Testis (tissue), 3 donors: ENCODE data around the gene SOS2. TPM values are rescaled to one million over a fixed set of nuclear protein-coding genes. Genes with fewer than 3 reads are reported as not detected.

Experiments
- DNase-seq: peaks from one replicate; pipeline ENCODE4 v3.0.0-alpha.2; 2019
- H3K27ac ChIP-seq, 2 donors: fragments of 200-600 bp; sonication (generic); one replicate each; pipeline ENCODE4 v1.5.1; 2019
- H3K27me3 ChIP-seq: fragments of 200-600 bp; sonication (generic); one replicate; pipeline ENCODE4 v1.5.1; 2019
- H3K36me3 ChIP-seq: fragments of 200-600 bp; sonication (generic); one replicate; pipeline ENCODE4 v1.5.1; 2017; ENCODE audit warnings: low read depth; ENCODE audit errors: missing control alignments
- H3K4me1 ChIP-seq: fragments of 200-600 bp; sonication (generic); one replicate; pipeline ENCODE4 v1.5.1; 2019
- H3K4me3 ChIP-seq, 2 donors: fragments of 200-600 bp; sonication (generic); one replicate each; pipeline ENCODE4 v1.5.1; 2017 to 2019
- H3K9me3 ChIP-seq: fragments of 200-600 bp; sonication (generic); one replicate; pipeline ENCODE4 v1.5.1; 2017
- CTCF ChIP-seq, 3 experiments: fragments of 450-650 bp in 2 of 3; fragments of 200-600 bp in 1 of 3; sonication (generic) in 1 of 3; IDR thresholded peaks; one replicate each; pipeline ENCODE4 v1.5.1; 2016 to 2019; ENCODE audit warnings: antibody characterized with exemption in 3 of 3, mild to moderate bottlenecking in 2 of 3, moderate library complexity in 1 of 3
- POLR2A ChIP-seq: fragments of 450-650 bp; IDR thresholded peaks from one replicate; pipeline ENCODE4 v1.6.1; 2017; ENCODE audit warnings: antibody characterized with exemption, mild to moderate bottlenecking, moderate library complexity
- WGBS, 2 donors: methylation state at CpG; one replicate each; pipeline ENCODE4 v1.1.5; 2018; 5-methylcytosine and 5-hydroxymethylcytosine counted together
- intact Hi-C: fragments of 100-400 bp; cut with DNase I; formaldehyde crosslinking; loops from one replicate; pipeline ENCODE4 v1.15.1; 2023; ENCODE audit warnings: low total_unique reads
- polyA plus RNA-seq: library from polyadenylated mRNA; stranded (reverse); fragments of 350-450 nt; fragmentation: Illumina TruSeq; extraction: RNeasy Lipid Tissue Mini Kit (QIAGEN cat#74804); gene quantifications from one replicate; pipeline ENCODE4 v1.2.3, GENCODE V29; 2014; ENCODE audit warnings: low read depth, low replicate concordance; ENCODE audit not compliant: insufficient read depth
- total RNA-seq, 2 donors: library from RNA; depleted of rRNA; stranded (reverse); fragments of >200 nt; gene quantifications; one replicate each; pipeline ENCODE4 v1.2.3, GENCODE V29; 2016

Gene SOS2
- total and polyA plus RNA-seq, 3 donors from 2014 or later, result 48.6 to 59.7 (median 56.6) TPM

GRCh38 chr14:50242096-50242495 lies 10.7 kb upstream of the SOS2 start:
- DNase-seq, result no peak
- no peaks in the 10 kb centered on the region for H3K36me3 ChIP-seq
- H3K27me3 ChIP-seq, result no peaks in the 10 kb centered on the region
- TF ChIP-seq CTCF (IDR thresholded peaks at IDR 0.05) (no peak), POLR2A (no peak)
- H3K27ac ChIP-seq, result no peak overlapping the region
- intact Hi-C loops, result no loop called here
- no peaks in the 10 kb centered on the region for H3K4me1 ChIP-seq
- no peaks in the 10 kb centered on the region for H3K9me3 ChIP-seq
- no peak overlapping the region for H3K4me3 ChIP-seq
- 58 to 60% methylated on average over 1 of the region's 1 CpG for WGBS, 2 donors

- intact Hi-C loops, result no loop called here
- 46 to 51% methylated on average over 3 of the region's 3 CpGs for WGBS, 2 donors
Observed at GRCh38 chr14:50237427-50237826, 6.0 kb upstream of the SOS2 start.

DNA sequence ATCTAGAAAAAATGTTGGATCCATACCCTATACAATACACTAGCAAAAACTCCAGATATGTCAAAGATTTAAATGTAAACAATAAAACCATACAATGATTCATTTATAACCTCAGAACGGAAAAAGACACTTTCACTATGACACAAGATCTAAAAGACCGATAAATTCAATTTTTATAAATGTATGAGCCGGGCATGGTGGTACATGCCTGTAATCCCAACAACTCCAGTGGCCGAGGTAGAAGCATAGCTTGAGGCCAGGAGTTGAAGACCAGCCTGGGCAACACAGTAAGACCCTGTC lies 2.5 kb upstream of the SOS2 start:
- Histone ChIP-seq H3K27me3 (no peaks in the 10 kb centered on the region), H3K4me3 (no peak overlapping the region), H3K36me3 (no peaks in the 10 kb centered on the region), H3K4me1 (peaks cover 9% of the 10 kb centered on the region), H3K9me3 (no peaks in the 10 kb centered on the region), H3K27ac (no peak overlapping the region)
- intact Hi-C loops, result no loop called here
- DNase-seq, result no peak
- TF ChIP-seq POLR2A (no peak), CTCF (IDR thresholded peaks at IDR 0.05) (no peak)
- WGBS, 2 donors, result 93 to 96% methylated on average over 4 of the region's 4 CpGs

More at GRCh38 chr14:50237427-50237826, 6.0 kb upstream of the SOS2 start:
- H3K4me3 ChIP-seq, result no peak overlapping the region
- H3K4me1 ChIP-seq, result peaks cover 1% of the 10 kb centered on the region
- H3K27me3 ChIP-seq, result no peaks in the 10 kb centered on the region
- H3K36me3 ChIP-seq, result no peaks in the 10 kb centered on the region
- no peak for TF ChIP-seq POLR2A
- TF ChIP-seq CTCF (IDR thresholded peaks at IDR 0.05), result no peak
- H3K9me3 ChIP-seq, result no peaks in the 10 kb centered on the region
- no peak overlapping the region for H3K27ac ChIP-seq
- DNase-seq, result no peak

GRCh38 chr14:50233166-50233950 lies 2.0 kb upstream of the SOS2 start:
- 80 to 93% methylated on average over 13 to 14 of the region's 14 CpGs for WGBS, 2 donors
- Histone ChIP-seq H3K9me3 (no peaks in the 10 kb centered on the region), H3K27ac (no peak overlapping the region), H3K36me3 (no peaks in the 10 kb centered on the region), H3K27me3 (no peaks in the 10 kb centered on the region), H3K4me3 (no peak overlapping the region), H3K4me1 (peaks cover 9% of the 10 kb centered on the region)
- no peak for DNase-seq
- TF ChIP-seq CTCF (IDR thresholded peaks at IDR 0.05), result no peak
- no peak for TF ChIP-seq POLR2A
- intact Hi-C loops, result no loop called here

GRCh38 chr14:50232276-50232642 lies 881 bp upstream of the SOS2 start:
- TF ChIP-seq POLR2A (no peak), CTCF (IDR thresholded peaks at IDR 0.05) (no peak)
- no peaks in the 10 kb centered on the region for H3K27me3 ChIP-seq
- 16 to 19% methylated on average over 13 of the region's 13 CpGs for WGBS, 2 donors
- H3K9me3 ChIP-seq, result no peaks in the 10 kb centered on the region
- H3K4me1 ChIP-seq, result peaks cover 9% of the 10 kb centered on the region
- peak; percentile 34 for DNase-seq
- intact Hi-C loops, result no loop called here
- no peaks in the 10 kb centered on the region for H3K36me3 ChIP-seq
- H3K27ac ChIP-seq, result peak overlapping the region; percentile 95 to 98
- peak overlapping the region; percentile 83 to 85 for H3K4me3 ChIP-seq
